ENCODE data around the gene CEND1. TPM values are rescaled to one million over a fixed set of nuclear protein-coding genes. Genes with fewer than 3 reads are reported as not detected.

CEND1 gene
- total and polyA plus RNA-seq, 2 of the 13 experiments (the other 11 are each of a cell fraction or from before 2014, with no cell fraction given) = not detected

GRCh38 chr11:819129-819931 lies 29.4 kb upstream of the CEND1 start (continued):
- TF ChIP-seq HNF1A (IDR thresholded peaks at IDR 0.05; ENCODE audit: low read depth) = no peak
- peak; percentile 26; the same call in 1 of the 2 replicates for TF ChIP-seq HNF1A (CRISPR knock-in tag; IDR thresholded peaks at IDR 0.05; ENCODE audit: borderline replicate concordance)
- TF ChIP-seq ZNF614 (CRISPR knock-in tag; IDR thresholded peaks at IDR 0.05; ENCODE audit: borderline replicate concordance) = no peak
- TF ChIP-seq ZBTB39 (CRISPR knock-in tag; IDR thresholded peaks at IDR 0.05) = peak; percentile 30; the same call in 1 of the 2 replicates
- TF ChIP-seq ZNF883 (CRISPR knock-in tag; IDR thresholded peaks at IDR 0.05; ENCODE audit: not compliant biosample characterization) = peak; percentile 55
- TF ChIP-seq ETV5 (CRISPR knock-in tag; IDR thresholded peaks at IDR 0.05; ENCODE audit: borderline replicate concordance) = no peak
- TF ChIP-seq ZSCAN25 (CRISPR knock-in tag; IDR thresholded peaks at IDR 0.05) = peak; percentile 56
- no peak for TF ChIP-seq SP140L (CRISPR knock-in tag; IDR thresholded peaks at IDR 0.05; ENCODE audit: borderline replicate concordance)
- TF ChIP-seq ZNF205 (CRISPR knock-in tag; IDR thresholded peaks at IDR 0.05) = no peak
- TF ChIP-seq PHF21A (CRISPR knock-in tag; IDR thresholded peaks at IDR 0.05) = peak; percentile 6; the same call in 1 of the 2 replicates
- TF ChIP-seq ZNF224 (CRISPR knock-in tag; IDR thresholded peaks at IDR 0.05) = 0 out of 2 replicates have a peak, but pooled peaks have one; percentile 11
- no peak for TF ChIP-seq TERF1 (CRISPR knock-in tag; IDR thresholded peaks at IDR 0.05)
- peak; percentile 41; the same call in 1 of the 2 replicates for TF ChIP-seq DZIP1 (CRISPR knock-in tag; IDR thresholded peaks at IDR 0.05)
- peak; percentile 10; the same call in 1 of the 2 replicates for TF ChIP-seq GATAD2A (CRISPR knock-in tag; IDR thresholded peaks at IDR 0.05)
- TF ChIP-seq ZNF563 (CRISPR knock-in tag; IDR thresholded peaks at IDR 0.05) = peak; percentile 80
- TF ChIP-seq NR2F2 (IDR thresholded peaks at IDR 0.05; ENCODE audit: borderline replicate concordance, low read depth) = peak; percentile 20; the same call in 1 of the 2 replicates
- TF ChIP-seq ZNF124 (CRISPR knock-in tag; IDR thresholded peaks at IDR 0.05) = no peak

Measured in HepG2 (cell line).